Measurements from ENCODE around the gene FAM124B. TPM values are rescaled to one million over a fixed set of nuclear protein-coding genes. Genes with fewer than 3 reads are reported as not detected.

Gene FAM124B
- total RNA-seq, 4 donors from 2014 or later, result 0.41 to 0.95 (median 0.60) TPM; not detected in 1

DNA sequence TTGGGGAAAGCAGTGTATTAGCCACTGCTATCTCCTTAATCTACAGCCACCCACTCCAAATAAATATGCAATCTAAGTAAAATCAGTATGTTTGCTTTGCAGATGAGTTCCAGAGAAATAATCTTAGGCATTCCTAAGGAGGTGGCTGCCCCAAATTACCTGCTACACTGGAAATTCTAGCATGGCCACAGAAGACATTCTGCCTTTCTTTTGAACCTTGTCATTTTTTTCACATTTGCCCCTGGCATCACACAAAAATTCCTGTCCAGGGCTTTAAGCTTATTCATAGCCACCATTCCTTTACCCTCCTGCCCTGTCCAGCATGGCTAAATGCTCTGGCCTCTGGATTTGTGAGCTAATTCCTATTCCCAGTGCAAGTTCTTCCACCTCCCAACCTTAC, 36.8 kb upstream of the FAM124B start:
- Histone ChIP-seq H3K9me3 (no peaks in the 10 kb centered on the region), H3K27ac (no peak overlapping the region), H3K27me3 (peaks cover 12% of the 10 kb centered on the region), H3K4me3 (no peak overlapping the region), H3K36me3 (no peaks in the 10 kb centered on the region), H3K4me1 (peaks cover 0 to 6% (median 2%) of the 10 kb centered on the region in 4 donors)
- DNase-seq, result no peak
- intact Hi-C loops (cut with DNase I; ENCODE audit: low total_unique reads) (no loop called here), in situ Hi-C loops (cut with MboI; ENCODE audit: low pct_ligation_motif_present in 1 of 4, low pct_unique_long_range_greater_than_20kb in 1 of 4, low sequenced_read_pairs in 3 of 4) (no loop called here)
- no peak for TF ChIP-seq EP300 (IDR thresholded peaks at IDR 0.05; ENCODE audit: low read depth)
- TF ChIP-seq, protein P1, sequence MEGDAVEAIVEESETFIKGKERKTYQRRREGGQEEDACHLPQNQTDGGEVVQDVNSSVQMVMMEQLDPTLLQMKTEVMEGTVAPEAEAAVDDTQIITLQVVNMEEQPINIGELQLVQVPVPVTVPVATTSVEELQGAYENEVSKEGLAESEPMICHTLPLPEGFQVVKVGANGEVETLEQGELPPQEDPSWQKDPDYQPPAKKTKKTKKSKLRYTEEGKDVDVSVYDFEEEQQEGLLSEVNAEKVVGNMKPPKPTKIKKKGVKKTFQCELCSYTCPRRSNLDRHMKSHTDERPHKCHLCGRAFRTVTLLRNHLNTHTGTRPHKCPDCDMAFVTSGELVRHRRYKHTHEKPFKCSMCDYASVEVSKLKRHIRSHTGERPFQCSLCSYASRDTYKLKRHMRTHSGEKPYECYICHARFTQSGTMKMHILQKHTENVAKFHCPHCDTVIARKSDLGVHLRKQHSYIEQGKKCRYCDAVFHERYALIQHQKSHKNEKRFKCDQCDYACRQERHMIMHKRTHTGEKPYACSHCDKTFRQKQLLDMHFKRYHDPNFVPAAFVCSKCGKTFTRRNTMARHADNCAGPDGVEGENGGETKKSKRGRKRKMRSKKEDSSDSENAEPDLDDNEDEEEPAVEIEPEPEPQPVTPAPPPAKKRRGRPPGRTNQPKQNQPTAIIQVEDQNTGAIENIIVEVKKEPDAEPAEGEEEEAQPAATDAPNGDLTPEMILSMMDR (IDR thresholded peaks at IDR 0.05), result no peak
- TF ChIP-seq POLR2A (IDR thresholded peaks at IDR 0.05), result no peak
- TF ChIP-seq POLR2AphosphoS5 (IDR thresholded peaks at IDR 0.05), result no peak

DNA sequence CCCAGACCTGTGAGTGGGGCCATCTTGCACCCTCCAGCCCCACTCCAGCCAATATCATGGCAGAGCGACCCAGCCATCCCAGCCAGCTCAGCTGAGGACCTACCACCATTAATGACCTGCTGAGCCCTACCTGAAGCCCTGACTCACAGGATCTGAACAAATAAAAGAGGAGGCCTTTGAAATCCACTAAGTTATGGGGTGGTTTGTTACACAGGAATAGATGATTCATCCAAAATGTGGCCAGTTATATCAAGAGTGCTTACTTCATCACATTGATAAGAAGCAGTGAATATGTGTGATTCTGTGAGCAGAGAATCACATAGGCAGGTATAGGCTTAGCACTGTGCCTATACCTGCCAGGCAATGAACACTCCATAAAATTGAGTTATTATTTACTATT, 34.7 kb upstream of the FAM124B start:
- no peak for DNase-seq
- intact Hi-C loops (cut with DNase I; ENCODE audit: low total_unique reads) (no loop called here), in situ Hi-C loops (cut with MboI; ENCODE audit: low pct_ligation_motif_present in 1 of 4, low pct_unique_long_range_greater_than_20kb in 1 of 4, low sequenced_read_pairs in 3 of 4) (no loop called here)
- Histone ChIP-seq H3K4me1 (no peaks in the 10 kb centered on the region), H3K4me3 (no peak overlapping the region), H3K36me3 (no peaks in the 10 kb centered on the region), H3K9me3 (no peaks in the 10 kb centered on the region), H3K27ac (no peak overlapping the region), H3K27me3 (peaks cover 1% of the 10 kb centered on the region)
- WGBS, 2 donors (ENCODE audit: low coverage in 1 of 2), result 80% methylated on average over 1 of the region's 1 CpG; no CpG with 5 or more reads in 1 of the 2 donors
- TF ChIP-seq, protein P1 (IDR thresholded peaks at IDR 0.05), result no peak
- TF ChIP-seq POLR2AphosphoS5 (IDR thresholded peaks at IDR 0.05) (no peak), POLR2A (IDR thresholded peaks at IDR 0.05) (no peak), EP300 (IDR thresholded peaks at IDR 0.05; ENCODE audit: low read depth) (no peak)

DNA sequence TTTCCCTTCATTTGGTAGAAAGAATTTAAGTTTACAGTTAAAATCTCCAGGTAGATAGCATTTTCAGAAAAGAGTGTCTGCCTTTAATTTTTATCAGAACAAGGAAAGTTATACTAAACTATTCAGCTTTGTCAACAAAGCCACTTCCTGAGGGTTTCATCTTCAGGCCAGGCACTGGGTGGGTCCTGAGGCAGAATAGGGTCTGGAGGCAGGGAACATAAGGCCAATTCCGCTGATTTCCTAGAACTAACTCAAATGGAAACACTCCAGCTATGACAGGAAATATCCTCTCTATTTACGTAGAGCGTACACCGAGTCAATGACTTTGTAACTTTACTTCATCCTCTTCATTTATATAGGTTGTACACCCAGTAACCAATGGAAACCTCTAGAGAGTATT, 32.7 kb upstream of the FAM124B start:
- Histone ChIP-seq H3K27me3 (no peaks in the 10 kb centered on the region), H3K4me3 (no peak overlapping the region), H3K9me3 (no peaks in the 10 kb centered on the region), H3K36me3 (no peaks in the 10 kb centered on the region), H3K27ac (no peak overlapping the region), H3K4me1 (no peaks in the 10 kb centered on the region)
- DNase-seq, result no peak
- intact Hi-C loops (cut with DNase I; ENCODE audit: low total_unique reads) (no loop called here), in situ Hi-C loops (cut with MboI; ENCODE audit: low pct_ligation_motif_present in 1 of 4, low pct_unique_long_range_greater_than_20kb in 1 of 4, low sequenced_read_pairs in 3 of 4) (no loop called here)
- 73 to 80% methylated on average over 2 to 4 of the region's 4 CpGs for WGBS, 2 donors (ENCODE audit: low coverage in 1 of 2)
- TF ChIP-seq POLR2AphosphoS5 (IDR thresholded peaks at IDR 0.05), result no peak

DNA sequence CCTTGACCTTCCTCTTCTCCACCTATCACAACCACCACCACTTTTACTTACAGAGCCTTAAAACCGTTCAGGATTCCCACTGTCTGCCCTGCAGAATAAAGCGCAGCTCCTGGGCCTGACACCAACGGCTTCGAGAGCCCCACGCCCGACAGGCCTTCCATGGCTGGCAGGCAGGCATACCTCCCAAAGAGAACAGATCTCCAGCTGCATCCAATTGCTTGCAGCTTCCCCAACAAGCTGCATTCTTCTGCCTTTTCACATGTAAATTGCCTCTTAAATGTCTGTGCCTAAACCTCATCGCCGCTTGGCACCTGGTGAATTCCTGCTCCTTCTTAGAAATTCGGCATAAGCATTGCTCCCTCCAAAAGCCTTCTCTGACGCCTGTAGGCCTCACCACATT, 31.5 kb upstream of the FAM124B start:
- 80 to 92% methylated on average over 7 to 10 of the region's 10 CpGs for WGBS, 2 donors (ENCODE audit: low coverage in 1 of 2)

More for the DNA sequence above, 31.5 kb upstream of the FAM124B start:
- in situ Hi-C loops (cut with MboI; ENCODE audit: low pct_ligation_motif_present in 1 of 4, low pct_unique_long_range_greater_than_20kb in 1 of 4, low sequenced_read_pairs in 3 of 4) (no loop called here), intact Hi-C loops (cut with DNase I; ENCODE audit: low total_unique reads) (no loop called here)
- H3K27me3 ChIP-seq, result no peaks in the 10 kb centered on the region
- H3K4me1 ChIP-seq, result no peaks in the 10 kb centered on the region
- H3K9me3 ChIP-seq, result no peaks in the 10 kb centered on the region
- no peak for TF ChIP-seq POLR2A (IDR thresholded peaks at IDR 0.05)
- TF ChIP-seq, protein P1 (IDR thresholded peaks at IDR 0.05), result no peak
- TF ChIP-seq EP300 (IDR thresholded peaks at IDR 0.05; ENCODE audit: low read depth), result no peak
- no peak for TF ChIP-seq POLR2AphosphoS5 (IDR thresholded peaks at IDR 0.05)
- DNase-seq, result no peak
- no peak overlapping the region for H3K27ac ChIP-seq
- H3K4me3 ChIP-seq, result no peak overlapping the region
- H3K36me3 ChIP-seq, result no peaks in the 10 kb centered on the region
